GM23338 (cell line): Measurements from ENCODE around the gene EXOC3L1. TPM values are rescaled to one million over a fixed set of nuclear protein-coding genes. Genes with fewer than 3 reads are reported as not detected.

Experiments
- ATAC-seq: fragments of 200-7000 bp; cut with Tn5 transposase; 3 replicates; pipeline ENCODE4 v1.9.1; 2020
- DNase-seq: peaks from one replicate; pipeline ENCODE4 v3.0.0-alpha.2; 2015; ENCODE audit warnings: low spot score
- H2AFZ ChIP-seq: fragments of 200-600 bp; sonication (generic); 2 replicates; pipeline ENCODE4 v1.8.0; 2016; ENCODE audit warnings: antibody characterized with exemption, mild to moderate bottlenecking, moderate library complexity
- H3F3A ChIP-seq: fragments of 200-600 bp; sonication (generic); replicated peaks from 2 replicates; pipeline ENCODE4 v1.8.0; 2017; ENCODE audit warnings: antibody characterized with exemption, mixed run types, low read depth
- H3K27ac ChIP-seq: fragments of 200-600 bp; sonication (generic); 2 replicates; pipeline ENCODE4 v1.6.1; 2016; ENCODE audit warnings: low read depth
- H3K27me3 ChIP-seq: fragments of 200-600 bp; sonication (generic); 2 replicates; pipeline ENCODE4 v1.8.0; 2016; ENCODE audit warnings: mild to moderate bottlenecking, mixed run types, moderate library complexity; ENCODE audit not compliant: insufficient read depth
- H3K36me3 ChIP-seq: fragments of 200-600 bp; sonication (generic); 2 replicates; pipeline ENCODE4 v1.8.0; 2016; ENCODE audit warnings: mild to moderate bottlenecking; ENCODE audit not compliant: insufficient read depth
- H3K4me1 ChIP-seq: fragments of 200-600 bp; sonication (generic); 2 replicates; pipeline ENCODE4 v1.8.0; 2016; ENCODE audit warnings: mild to moderate bottlenecking, moderate library complexity; ENCODE audit not compliant: insufficient read depth
- H3K4me2 ChIP-seq: fragments of 200-600 bp; sonication (generic); 2 replicates; pipeline ENCODE4 v1.7.1; 2017; ENCODE audit warnings: mixed run types
- H3K4me3 ChIP-seq: fragments of 200-600 bp; sonication (generic); 2 replicates; pipeline ENCODE4 v1.6.1; 2016; ENCODE audit warnings: mixed run types
- H3K79me2 ChIP-seq: fragments of 200-600 bp; sonication (generic); replicated peaks from 2 replicates; pipeline ENCODE4 v1.8.0; 2017; ENCODE audit warnings: mild to moderate bottlenecking; ENCODE audit not compliant: insufficient read depth
- H3K9me2 ChIP-seq: fragments of 200-600 bp; sonication (generic); 2 replicates; pipeline ENCODE4 v1.8.0; 2017; ENCODE audit not compliant: insufficient read depth
- H4K20me1 ChIP-seq: fragments of 200-600 bp; sonication (generic); replicated peaks from 2 replicates; pipeline ENCODE4 v1.8.0; 2017; ENCODE audit warnings: mild to moderate bottlenecking; ENCODE audit not compliant: insufficient read depth
- H3K27ac Mint-ChIP-seq: 2 replicates; pipeline ENCODE4 v1.8.0; 2020; ENCODE audit warnings: inconsistent platforms, mild to moderate bottlenecking, moderate library complexity, mixed read lengths
- H3K27me3 Mint-ChIP-seq: 3 replicates; pipeline ENCODE4 v1.8.0; 2022; ENCODE audit warnings: low read depth, mild to moderate bottlenecking, moderate library complexity, mixed read lengths, inconsistent platforms; ENCODE audit not compliant: insufficient read depth, poor library complexity
- H3K36me3 Mint-ChIP-seq: 3 replicates; pipeline ENCODE4 v1.8.0; 2021; ENCODE audit warnings: low read depth, mild to moderate bottlenecking, inconsistent platforms, moderate library complexity, mixed read lengths
- H3K4me1 Mint-ChIP-seq: 3 replicates; pipeline ENCODE4 v1.8.0; 2020; ENCODE audit warnings: mild to moderate bottlenecking, inconsistent platforms, mixed read lengths
- H3K4me3 Mint-ChIP-seq: 3 replicates; pipeline ENCODE4 v1.8.0; 2021; ENCODE audit warnings: moderate library complexity, mild to moderate bottlenecking, inconsistent platforms, mixed read lengths
- H3K9me3 Mint-ChIP-seq: 3 replicates; pipeline ENCODE4 v1.8.0; 2020; ENCODE audit warnings: moderate library complexity, mild to moderate bottlenecking, inconsistent platforms, mixed read lengths
- CREB1 ChIP-seq: fragments of 250-450 bp; sonication (Bioruptor Pico); IDR thresholded peaks from 2 replicates; pipeline ENCODE4 v1.5.0; 2020; ENCODE audit warnings: low read depth, mild to moderate bottlenecking, moderate library complexity
- EZH2 ChIP-seq: fragments of 200-600 bp; sonication (generic); IDR thresholded peaks from one replicate; pipeline ENCODE4 v1.8.0; 2017; ENCODE audit warnings: antibody characterized with exemption, mild to moderate bottlenecking, low read depth; ENCODE audit not compliant: unreplicated experiment
- EZH2phosphoT487 ChIP-seq: fragments of 200-600 bp; sonication (generic); IDR thresholded peaks from one replicate; pipeline ENCODE4 v1.8.1; 2018; ENCODE audit warnings: antibody characterized with exemption; ENCODE audit not compliant: unreplicated experiment
- JUNB ChIP-seq: IDR thresholded peaks from one replicate; pipeline ENCODE4 v1.6.1; 2016; ENCODE audit warnings: antibody characterized with exemption; ENCODE audit not compliant: unreplicated experiment
- NANOG ChIP-seq: IDR thresholded peaks from 2 replicates; pipeline ENCODE4 v1.6.1; 2016; ENCODE audit warnings: antibody characterized with exemption, borderline replicate concordance
- POLR2AphosphoS5 ChIP-seq: IDR thresholded peaks from 2 replicates; pipeline ENCODE4 v1.6.1; 2016; ENCODE audit warnings: antibody characterized with exemption, low read depth
- STAT1 ChIP-seq: IDR thresholded peaks from one replicate; pipeline ENCODE4 v1.6.1; 2016; ENCODE audit warnings: antibody characterized with exemption; ENCODE audit not compliant: unreplicated experiment
- ZNF114 ChIP-seq: fragments of 250-450 bp; sonication (Bioruptor Pico); IDR thresholded peaks from 2 replicates; pipeline ENCODE4 v1.5.0; 2020; ENCODE audit warnings: mild to moderate bottlenecking, moderate library complexity
- ZNF331 ChIP-seq: fragments of 250-450 bp; sonication (Bioruptor Pico); IDR thresholded peaks from 2 replicates; pipeline ENCODE4 v1.5.0; 2020; ENCODE audit warnings: low read depth, mild to moderate bottlenecking, moderate library complexity
- polyA plus RNA-seq: library from polyadenylated mRNA; unstranded; fragments of >200 nt; fragmentation: Nextera tagmentation; extraction: Ambion mirVana; gene quantifications from 2 replicates; pipeline ENCODE4 v1.2.1, GENCODE V29; 2016
- total RNA-seq: library from RNA; depleted of rRNA; stranded (reverse); fragments of >200 nt; shearing (Covaris generic); gene quantifications from 2 replicates; pipeline ENCODE4 v1.2.3, GENCODE V29; 2014
- TF ChIP-seq, protein P1 (sequence below), 2 experiments: fragments of 200-600 bp in 1 of 2; sonication (generic) in 1 of 2; conservative IDR thresholded peaks; 2 replicates each; pipeline versions ENCODE4 v1.5.1 to v1.6.1; 2016 to 2017; ENCODE audit warnings: antibody characterized with exemption in 2 of 2, low read depth in 2 of 2, mild to moderate bottlenecking in 2 of 2, moderate library complexity in 1 of 2
- TF ChIP-seq, protein P2 (sequence below): IDR thresholded peaks from one replicate; pipeline ENCODE4 v1.6.1; 2018; ENCODE audit warnings: antibody characterized with exemption; ENCODE audit not compliant: unreplicated experiment
- TF ChIP-seq, protein P3 (sequence below): IDR thresholded peaks from 2 replicates; pipeline ENCODE4 v1.6.1; 2016; ENCODE audit warnings: antibody characterized with exemption

Gene EXOC3L1
- total and polyA plus RNA-seq, 2 experiments from 2014 or later, result 1.1 to 2.3 TPM

DNA sequence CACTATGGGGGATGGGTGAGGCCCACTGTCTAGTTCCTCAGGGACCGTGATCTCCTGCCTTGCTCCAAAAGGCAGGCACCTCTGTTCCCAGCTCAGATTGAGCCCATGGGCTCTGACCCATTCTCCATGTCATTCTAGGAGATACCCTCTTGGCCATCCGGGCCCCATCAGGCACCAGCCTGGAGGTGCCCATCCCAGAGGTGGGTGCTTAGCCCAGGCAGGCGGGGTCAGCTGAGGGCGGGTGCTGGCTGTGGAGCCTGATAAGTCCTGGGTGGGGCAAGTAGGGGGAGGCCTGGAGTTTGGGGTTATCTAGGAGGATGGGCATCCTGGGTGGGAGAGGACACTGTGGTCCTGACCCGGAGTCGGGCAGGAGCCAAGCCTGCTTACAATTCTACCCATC is 4.3 kb upstream of the EXOC3L1 start (continued):
- TF ChIP-seq, protein P1, sequence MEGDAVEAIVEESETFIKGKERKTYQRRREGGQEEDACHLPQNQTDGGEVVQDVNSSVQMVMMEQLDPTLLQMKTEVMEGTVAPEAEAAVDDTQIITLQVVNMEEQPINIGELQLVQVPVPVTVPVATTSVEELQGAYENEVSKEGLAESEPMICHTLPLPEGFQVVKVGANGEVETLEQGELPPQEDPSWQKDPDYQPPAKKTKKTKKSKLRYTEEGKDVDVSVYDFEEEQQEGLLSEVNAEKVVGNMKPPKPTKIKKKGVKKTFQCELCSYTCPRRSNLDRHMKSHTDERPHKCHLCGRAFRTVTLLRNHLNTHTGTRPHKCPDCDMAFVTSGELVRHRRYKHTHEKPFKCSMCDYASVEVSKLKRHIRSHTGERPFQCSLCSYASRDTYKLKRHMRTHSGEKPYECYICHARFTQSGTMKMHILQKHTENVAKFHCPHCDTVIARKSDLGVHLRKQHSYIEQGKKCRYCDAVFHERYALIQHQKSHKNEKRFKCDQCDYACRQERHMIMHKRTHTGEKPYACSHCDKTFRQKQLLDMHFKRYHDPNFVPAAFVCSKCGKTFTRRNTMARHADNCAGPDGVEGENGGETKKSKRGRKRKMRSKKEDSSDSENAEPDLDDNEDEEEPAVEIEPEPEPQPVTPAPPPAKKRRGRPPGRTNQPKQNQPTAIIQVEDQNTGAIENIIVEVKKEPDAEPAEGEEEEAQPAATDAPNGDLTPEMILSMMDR (conservative IDR thresholded peaks at IDR 0.05; ENCODE audit: low read depth in 2 of 2), result no peak
- TF ChIP-seq ZNF331 (no peak), EZH2 (no peak), EZH2phosphoT487 (no peak), JUNB (no peak), CREB1 (CRISPR knock-in tag) (no peak)
- TF ChIP-seq, protein P2, sequence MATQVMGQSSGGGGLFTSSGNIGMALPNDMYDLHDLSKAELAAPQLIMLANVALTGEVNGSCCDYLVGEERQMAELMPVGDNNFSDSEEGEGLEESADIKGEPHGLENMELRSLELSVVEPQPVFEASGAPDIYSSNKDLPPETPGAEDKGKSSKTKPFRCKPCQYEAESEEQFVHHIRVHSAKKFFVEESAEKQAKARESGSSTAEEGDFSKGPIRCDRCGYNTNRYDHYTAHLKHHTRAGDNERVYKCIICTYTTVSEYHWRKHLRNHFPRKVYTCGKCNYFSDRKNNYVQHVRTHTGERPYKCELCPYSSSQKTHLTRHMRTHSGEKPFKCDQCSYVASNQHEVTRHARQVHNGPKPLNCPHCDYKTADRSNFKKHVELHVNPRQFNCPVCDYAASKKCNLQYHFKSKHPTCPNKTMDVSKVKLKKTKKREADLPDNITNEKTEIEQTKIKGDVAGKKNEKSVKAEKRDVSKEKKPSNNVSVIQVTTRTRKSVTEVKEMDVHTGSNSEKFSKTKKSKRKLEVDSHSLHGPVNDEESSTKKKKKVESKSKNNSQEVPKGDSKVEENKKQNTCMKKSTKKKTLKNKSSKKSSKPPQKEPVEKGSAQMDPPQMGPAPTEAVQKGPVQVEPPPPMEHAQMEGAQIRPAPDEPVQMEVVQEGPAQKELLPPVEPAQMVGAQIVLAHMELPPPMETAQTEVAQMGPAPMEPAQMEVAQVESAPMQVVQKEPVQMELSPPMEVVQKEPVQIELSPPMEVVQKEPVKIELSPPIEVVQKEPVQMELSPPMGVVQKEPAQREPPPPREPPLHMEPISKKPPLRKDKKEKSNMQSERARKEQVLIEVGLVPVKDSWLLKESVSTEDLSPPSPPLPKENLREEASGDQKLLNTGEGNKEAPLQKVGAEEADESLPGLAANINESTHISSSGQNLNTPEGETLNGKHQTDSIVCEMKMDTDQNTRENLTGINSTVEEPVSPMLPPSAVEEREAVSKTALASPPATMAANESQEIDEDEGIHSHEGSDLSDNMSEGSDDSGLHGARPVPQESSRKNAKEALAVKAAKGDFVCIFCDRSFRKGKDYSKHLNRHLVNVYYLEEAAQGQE, result no peak
- TF ChIP-seq, protein P3, sequence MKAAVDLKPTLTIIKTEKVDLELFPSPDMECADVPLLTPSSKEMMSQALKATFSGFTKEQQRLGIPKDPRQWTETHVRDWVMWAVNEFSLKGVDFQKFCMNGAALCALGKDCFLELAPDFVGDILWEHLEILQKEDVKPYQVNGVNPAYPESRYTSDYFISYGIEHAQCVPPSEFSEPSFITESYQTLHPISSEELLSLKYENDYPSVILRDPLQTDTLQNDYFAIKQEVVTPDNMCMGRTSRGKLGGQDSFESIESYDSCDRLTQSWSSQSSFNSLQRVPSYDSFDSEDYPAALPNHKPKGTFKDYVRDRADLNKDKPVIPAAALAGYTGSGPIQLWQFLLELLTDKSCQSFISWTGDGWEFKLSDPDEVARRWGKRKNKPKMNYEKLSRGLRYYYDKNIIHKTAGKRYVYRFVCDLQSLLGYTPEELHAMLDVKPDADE, result no peak

DNA sequence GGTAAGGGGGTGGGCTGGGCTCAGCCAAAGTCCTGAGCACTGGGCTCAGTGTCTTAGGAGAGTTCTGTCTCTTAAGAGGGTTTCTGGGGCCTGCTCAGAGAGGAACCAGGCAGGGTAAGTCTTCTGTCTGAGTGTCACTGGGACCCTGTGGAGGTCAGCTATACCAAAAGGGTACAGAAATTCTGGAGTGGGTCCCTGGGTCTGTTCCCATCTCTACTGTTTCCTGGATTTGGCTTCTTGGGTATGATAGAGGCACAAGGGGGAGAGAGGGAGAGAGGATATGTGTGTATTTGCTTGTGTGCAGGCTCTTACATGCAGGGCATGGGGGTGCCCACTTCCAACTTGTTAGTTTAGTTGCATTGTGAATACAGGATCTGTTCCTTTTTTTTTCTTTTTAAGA is 3.6 kb upstream of the EXOC3L1 start:
- Histone ChIP-seq H2AFZ (no peak overlapping the region), H3K4me1 (peaks cover 13% of the 10 kb centered on the region), H3K27me3 (no peaks in the 10 kb centered on the region), H3K79me2 (peaks cover 21% of the 10 kb centered on the region), H3K27ac (no peak overlapping the region), H4K20me1 (peaks cover 22% of the 10 kb centered on the region), H3F3A (peaks cover 19% of the 10 kb centered on the region; the same call in 1 of the 2 replicates), H3K9me2 (no peaks in the 10 kb centered on the region), H3K36me3 (peaks cover 20% of the 10 kb centered on the region; the same call in 1 of the 2 replicates), H3K4me2 (peak overlapping the region; percentile 98), H3K4me3 (peak overlapping the region; percentile 97)
- Mint-ChIP-seq H3K36me3 (peaks cover 49% of the 10 kb centered on the region), H3K27ac (no peak overlapping the region), H3K4me3 (peak overlapping the region; percentile 93), H3K9me3 (no peaks in the 10 kb centered on the region), H3K4me1 (peaks cover 25% of the 10 kb centered on the region), H3K27me3 (peaks cover 10% of the 10 kb centered on the region)
- TF ChIP-seq EZH2 (no peak), ZNF114 (CRISPR knock-in tag) (no peak), STAT1 (no peak), JUNB (no peak), NANOG (no peak), ZNF331 (no peak), POLR2AphosphoS5 (no peak), EZH2phosphoT487 (no peak)
- TF ChIP-seq, protein P3, result no peak
- TF ChIP-seq, protein P2, result no peak
- TF ChIP-seq, protein P1 (conservative IDR thresholded peaks at IDR 0.05; ENCODE audit: low read depth in 2 of 2), result no peak
- DNase-seq (no peak), ATAC-seq (no peak)
